Cardiac muscle cell (in vitro differentiated cells and primary cell): ENCODE results near the gene AMPD3. TPM values are rescaled to one million over a fixed set of nuclear protein-coding genes. Genes with fewer than 3 reads are reported as not detected.

ENCODE experiments used
- DNase-seq, 2 donors: peaks; one replicate each; pipeline versions ENCODE4 v3.0.0 to v3.0.0-alpha.2; 2010 to 2017; ENCODE audit warnings: low read depth in 1 of 2, low spot score in 1 of 2
- H3K27ac ChIP-seq: fragments of 200-600 bp; sonication (generic); 2 replicates; pipeline ENCODE4 v1.5.1; 2016
- H3K27me3 ChIP-seq: fragments of 200-600 bp; sonication (generic); 2 replicates; pipeline ENCODE4 v1.6.0; 2016; ENCODE audit warnings: control low read depth
- H3K36me3 ChIP-seq: fragments of 200-600 bp; sonication (generic); 2 replicates; pipeline ENCODE4 v1.5.1; 2016; ENCODE audit warnings: control low read depth
- H3K4me1 ChIP-seq: fragments of 200-600 bp; sonication (generic); 2 replicates; pipeline ENCODE4 v1.8.1; 2017; ENCODE audit warnings: low read depth, mild to moderate bottlenecking, mixed run types
- H3K4me3 ChIP-seq: fragments of 200-600 bp; sonication (generic); 2 replicates; pipeline ENCODE4 v1.5.1; 2016; ENCODE audit warnings: mild to moderate bottlenecking
- H3K9me3 ChIP-seq: fragments of 200-600 bp; sonication (generic); 2 replicates; pipeline ENCODE4 v1.5.1; 2017; ENCODE audit warnings: low read depth, mild to moderate bottlenecking, control low read depth
- polyA plus RNA-seq: library from polyadenylated mRNA; unstranded; fragments of >200 nt; fragmentation: Nextera tagmentation; extraction: Ambion mirVana; gene quantifications from 2 replicates; pipeline ENCODE4 v1.2.1, GENCODE V29; 2016
- total RNA-seq: library from RNA; depleted of rRNA; stranded (reverse); fragments of >200 nt; gene quantifications from 2 replicates; pipeline ENCODE4 v1.2.3, GENCODE V29; 2016
- TF ChIP-seq, protein P1 (sequence below): IDR thresholded peaks from 2 replicates; pipeline ENCODE4 v1.5.1; 2012; ENCODE audit warnings: low read depth, mild to moderate bottlenecking, low read length

Gene AMPD3
- total and polyA plus RNA-seq, 2 experiments from 2014 or later: 2.9 to 3.3 TPM

DNA sequence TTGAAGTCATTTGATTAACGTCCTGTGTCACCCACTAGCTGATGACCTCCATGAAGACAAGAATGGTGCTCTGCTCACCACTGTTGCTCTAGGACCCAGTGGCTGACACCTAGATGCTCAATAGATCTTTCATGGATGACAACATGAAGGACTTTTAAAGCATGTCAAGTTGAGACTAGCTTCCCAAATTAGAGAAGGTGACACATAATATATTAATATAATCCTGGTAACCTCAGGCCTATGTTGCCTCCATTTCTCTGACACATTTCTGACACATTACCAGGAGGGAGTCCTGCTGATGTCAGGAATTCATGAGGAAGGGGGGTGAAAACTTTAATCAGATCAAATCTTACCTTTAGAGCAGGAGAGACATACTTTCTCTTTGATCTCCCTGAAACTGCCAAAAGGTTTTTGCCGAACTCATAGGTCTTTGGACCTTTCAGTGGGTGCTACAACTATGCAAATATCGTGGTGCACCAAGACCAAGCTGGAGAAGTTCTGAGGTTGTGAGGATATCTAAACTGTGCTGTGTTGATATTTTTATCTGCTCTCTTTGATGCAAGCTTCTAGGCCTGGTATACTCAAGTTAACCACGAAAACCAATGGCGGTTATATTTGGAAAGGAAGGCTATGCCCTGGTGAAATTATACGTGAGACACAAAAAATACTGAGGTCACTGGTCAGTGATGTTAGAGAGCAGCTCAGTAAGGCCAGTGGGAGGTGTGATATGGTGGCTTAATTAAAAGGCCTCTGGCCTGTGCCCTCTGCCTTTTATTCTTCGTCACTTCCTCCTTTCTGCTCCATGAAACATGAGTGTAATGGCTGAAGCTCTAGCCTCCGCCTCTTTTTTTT is 13.2 kb upstream of the AMPD3 start:
- Histone ChIP-seq H3K36me3 (no peaks in the 10 kb centered on the region), H3K27ac (no peak overlapping the region), H3K27me3 (peaks cover 5% of the 10 kb centered on the region), H3K4me1 (no peaks in the 10 kb centered on the region), H3K4me3 (no peak overlapping the region), H3K9me3 (no peaks in the 10 kb centered on the region)
- TF ChIP-seq, protein P1, sequence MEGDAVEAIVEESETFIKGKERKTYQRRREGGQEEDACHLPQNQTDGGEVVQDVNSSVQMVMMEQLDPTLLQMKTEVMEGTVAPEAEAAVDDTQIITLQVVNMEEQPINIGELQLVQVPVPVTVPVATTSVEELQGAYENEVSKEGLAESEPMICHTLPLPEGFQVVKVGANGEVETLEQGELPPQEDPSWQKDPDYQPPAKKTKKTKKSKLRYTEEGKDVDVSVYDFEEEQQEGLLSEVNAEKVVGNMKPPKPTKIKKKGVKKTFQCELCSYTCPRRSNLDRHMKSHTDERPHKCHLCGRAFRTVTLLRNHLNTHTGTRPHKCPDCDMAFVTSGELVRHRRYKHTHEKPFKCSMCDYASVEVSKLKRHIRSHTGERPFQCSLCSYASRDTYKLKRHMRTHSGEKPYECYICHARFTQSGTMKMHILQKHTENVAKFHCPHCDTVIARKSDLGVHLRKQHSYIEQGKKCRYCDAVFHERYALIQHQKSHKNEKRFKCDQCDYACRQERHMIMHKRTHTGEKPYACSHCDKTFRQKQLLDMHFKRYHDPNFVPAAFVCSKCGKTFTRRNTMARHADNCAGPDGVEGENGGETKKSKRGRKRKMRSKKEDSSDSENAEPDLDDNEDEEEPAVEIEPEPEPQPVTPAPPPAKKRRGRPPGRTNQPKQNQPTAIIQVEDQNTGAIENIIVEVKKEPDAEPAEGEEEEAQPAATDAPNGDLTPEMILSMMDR: no peak
- DNase-seq: peak in 1 of 2 donors; percentile 28

DNA sequence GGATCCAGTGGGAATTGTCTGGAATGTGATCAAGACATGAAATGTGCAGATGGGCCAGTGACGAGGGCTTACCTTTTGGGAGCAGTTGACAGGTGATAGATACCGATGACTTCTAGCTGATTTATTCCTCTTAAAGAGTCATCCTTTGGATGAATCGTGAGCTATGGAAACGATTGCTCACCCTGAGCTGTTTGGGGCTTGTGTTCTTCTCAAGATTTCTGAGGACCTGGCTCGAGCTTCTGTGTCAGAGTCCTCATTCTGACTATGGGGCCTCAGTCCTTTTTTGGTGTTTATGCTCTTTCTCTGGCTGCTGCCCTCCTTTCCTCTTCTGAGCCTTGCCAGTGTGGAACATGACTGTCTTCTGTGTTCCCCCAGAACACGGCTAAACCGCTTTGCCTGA is 11.9 kb upstream of the AMPD3 start:
- TF ChIP-seq, protein P1: no peak
- Histone ChIP-seq H3K36me3 (no peaks in the 10 kb centered on the region), H3K27me3 (peaks cover 16% of the 10 kb centered on the region), H3K27ac (no peak overlapping the region), H3K4me1 (no peaks in the 10 kb centered on the region), H3K9me3 (no peaks in the 10 kb centered on the region), H3K4me3 (no peak overlapping the region)
- DNase-seq: no peak

DNA sequence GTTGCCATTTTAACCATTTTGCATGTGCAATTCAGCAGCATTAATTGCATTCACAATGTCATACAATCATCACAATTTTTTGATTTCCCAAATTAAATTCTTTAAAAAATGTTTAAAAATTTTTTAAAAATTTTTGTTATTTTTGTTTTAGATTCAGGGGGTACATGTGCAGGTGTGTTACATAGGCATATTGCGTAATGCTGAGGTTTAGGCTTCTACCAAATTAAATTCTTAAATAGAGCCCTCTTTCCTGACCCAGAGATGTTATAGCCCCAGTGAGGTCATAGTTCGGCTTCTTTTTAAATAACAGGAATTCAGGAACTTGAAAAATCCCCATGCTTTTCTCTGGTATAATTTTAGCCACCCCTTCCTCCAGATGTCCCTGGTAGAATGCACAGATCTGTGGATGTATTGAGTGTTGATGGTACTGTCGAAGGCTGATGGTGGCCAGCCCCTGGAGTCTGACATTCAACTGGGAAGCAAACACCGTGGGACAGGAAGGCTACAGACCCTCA is 11.3 kb upstream of the AMPD3 start:
- DNase-seq: no peak
- Histone ChIP-seq H3K9me3 (no peaks in the 10 kb centered on the region), H3K27ac (no peak overlapping the region), H3K4me1 (no peaks in the 10 kb centered on the region), H3K27me3 (peaks cover 22% of the 10 kb centered on the region), H3K4me3 (no peak overlapping the region), H3K36me3 (no peaks in the 10 kb centered on the region)
- TF ChIP-seq, protein P1: no peak

DNA sequence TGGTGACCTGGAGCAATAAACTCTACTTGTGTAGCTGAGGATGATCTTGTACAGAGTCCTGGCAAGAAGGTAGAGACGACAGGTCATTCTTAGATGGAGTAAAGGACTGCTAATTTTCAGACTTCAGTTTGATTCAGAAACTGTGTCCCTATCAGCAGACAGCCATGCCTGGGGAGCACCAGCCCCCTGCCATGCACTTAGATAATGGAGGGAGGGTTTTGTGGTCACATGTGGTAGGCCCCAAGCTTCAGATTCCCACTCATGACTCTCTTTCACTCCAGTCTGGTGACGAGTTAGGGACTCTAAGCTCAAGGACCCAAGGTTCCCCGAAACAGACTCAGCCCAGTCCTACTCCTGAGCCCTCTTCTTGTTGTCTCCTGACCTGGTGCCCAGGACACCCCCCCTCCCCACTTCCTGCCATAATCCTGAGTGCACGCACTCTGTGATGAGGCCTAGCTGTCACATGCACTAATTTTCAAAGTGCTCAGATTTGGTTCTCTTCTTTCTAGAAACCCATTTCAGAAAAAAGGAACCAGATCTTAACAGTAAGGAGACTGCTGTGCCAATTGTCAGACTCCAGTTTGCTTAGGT is 10.2 kb upstream of the AMPD3 start:
- no peaks in the 10 kb centered on the region for H3K4me1 ChIP-seq
- no peak overlapping the region for H3K4me3 ChIP-seq
- no peak overlapping the region for H3K27ac ChIP-seq
- TF ChIP-seq, protein P1: no peak
- no peaks in the 10 kb centered on the region for H3K36me3 ChIP-seq
- no peaks in the 10 kb centered on the region for H3K9me3 ChIP-seq
- H3K27me3 ChIP-seq: peaks cover 32% of the 10 kb centered on the region
- DNase-seq: no peak

DNA sequence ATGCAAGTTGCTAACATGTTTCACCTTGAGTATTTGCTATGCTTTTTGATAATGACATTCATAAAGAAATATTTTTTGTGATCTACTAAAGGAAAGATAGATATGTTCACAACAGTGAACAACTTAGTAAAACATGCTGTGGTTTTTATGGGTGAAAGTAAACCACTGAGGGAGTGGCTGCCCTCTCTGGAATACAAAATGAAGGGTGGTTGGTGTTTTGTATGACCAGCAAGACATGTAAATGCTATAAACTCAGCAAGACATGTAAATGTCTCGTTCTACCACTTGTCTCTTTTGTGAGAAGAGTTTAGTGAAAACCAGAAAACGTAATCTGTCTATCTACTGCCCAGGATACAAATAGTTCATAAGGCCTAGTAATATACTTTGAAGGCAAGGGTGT is 7.6 kb upstream of the AMPD3 start:
- H3K4me1 ChIP-seq: peaks cover 9% of the 10 kb centered on the region
- TF ChIP-seq, protein P1: no peak

More for the DNA sequence above, 7.6 kb upstream of the AMPD3 start:
- Histone ChIP-seq H3K9me3 (no peaks in the 10 kb centered on the region), H3K27me3 (peaks cover 48% of the 10 kb centered on the region), H3K4me3 (no peak overlapping the region), H3K36me3 (no peaks in the 10 kb centered on the region), H3K27ac (no peak overlapping the region)
- DNase-seq: no peak
